Mucosa of descending colon (tissue), 3 donors: ENCODE data around the gene SPATA18. TPM values are rescaled to one million over a fixed set of nuclear protein-coding genes. Genes with fewer than 3 reads are reported as not detected.

Source experiments
- ATAC-seq: fragments of 200-7000 bp; cut with Tn5 transposase; one replicate; pipeline ENCODE4 v1.9.1; 2020; ENCODE audit warnings: mild to moderate bottlenecking, moderate library complexity
- DNase-seq, 3 donors: peaks; one replicate each; pipeline ENCODE4 v3.0.0-alpha.2; 2020
- H3K36me3 ChIP-seq: fragments of 200-600 bp; one replicate; pipeline ENCODE4 v1.8.0; 2021; ENCODE audit warnings: low read depth, mild to moderate bottlenecking
- H3K4me1 ChIP-seq: fragments of 200-600 bp; one replicate; pipeline ENCODE4 v1.8.0; 2021; ENCODE audit warnings: low read depth, mild to moderate bottlenecking
- H3K4me3 ChIP-seq: fragments of 200-600 bp; one replicate; pipeline ENCODE4 v1.8.0; 2021; ENCODE audit warnings: mild to moderate bottlenecking
- H3K9me3 ChIP-seq: fragments of 200-600 bp; one replicate; pipeline ENCODE4 v1.8.0; 2021; ENCODE audit warnings: mild to moderate bottlenecking
- intact Hi-C, 2 donors: fragments of 100-400 bp; cut with DNase I in 1 of 2; cut with micrococcal nuclease in 1 of 2; formaldehyde crosslinking; loops; one replicate each; pipeline versions ENCODE4 v1.11.0 to v1.11.1; 2022; cut with DNase I, micrococcal nuclease
- long read RNA-seq, 2 donors: library from polyadenylated mRNA; unstranded; transcript quantifications; one replicate each; pipeline ENCODE4 v2.0.0, GENCODE V29; 2019 to 2021
- total RNA-seq, 3 donors: library from RNA; stranded (reverse); fragmentation: NEBNext Ultra II Directional in 2 of 3; extraction: Animal tissue kit (Norgen Biotek cat#: 25700) in 2 of 3; gene quantifications; one replicate each; pipeline versions ENCODE4 v1.2.1 to v1.2.4, GENCODE V29; 2021 to 2023
- TF ChIP-seq, protein P1 (sequence below): fragments of 200-600 bp; IDR thresholded peaks from one replicate; pipeline ENCODE4 v1.8.0; 2022; ENCODE audit warnings: antibody characterized with exemption, mild to moderate bottlenecking
- donor health status: DM: no; HTN: no; CAD: no; lungs with moderate emphysema.
- donor health status: DM: no; HTN: no; CAD: no.
- donor health status: DM: no; HTN: yes; CAD: no.

The SPATA18 gene, protein sequence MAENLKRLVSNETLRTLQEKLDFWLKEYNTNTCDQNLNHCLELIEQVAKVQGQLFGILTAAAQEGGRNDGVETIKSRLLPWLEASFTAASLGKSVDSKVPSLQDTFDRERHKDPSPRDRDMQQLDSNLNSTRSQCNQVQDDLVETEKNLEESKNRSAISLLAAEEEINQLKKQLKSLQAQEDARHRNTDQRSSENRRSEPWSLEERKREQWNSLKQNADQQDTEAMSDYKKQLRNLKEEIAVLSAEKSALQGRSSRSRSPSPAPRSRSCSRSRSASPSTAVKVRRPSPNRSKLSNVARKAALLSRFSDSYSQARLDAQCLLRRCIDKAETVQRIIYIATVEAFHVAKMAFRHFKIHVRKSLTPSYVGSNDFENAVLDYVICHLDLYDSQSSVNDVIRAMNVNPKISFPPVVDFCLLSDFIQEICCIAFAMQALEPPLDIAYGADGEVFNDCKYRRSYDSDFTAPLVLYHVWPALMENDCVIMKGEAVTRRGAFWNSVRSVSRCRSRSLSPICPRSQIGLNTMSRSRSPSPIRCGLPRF
- total RNA-seq, result 10 to 100 TPM in 1 of 3 donors, 1 to 10 TPM in 2; 8.4 to 15.5 (median 8.7) TPM
- long read RNA-seq, donor 1, result 0 reads
- long read RNA-seq, donor 2, partial matches to known transcripts, result 0 of 2 reads
- long read RNA-seq, donor 2, other reads (novel, unspliced or antisense), result 1 of 2 reads

GRCh38 chr4:52051213-52051614 is at the start of gene SPATA18:
Gene SPATA18, plus strand, starts transcription at chr4:52051304. Its CDS starts 401 bp downstream, at chr4:52051705.
- no peaks in the 10 kb centered on the region for H3K36me3 ChIP-seq
- no peaks in the 10 kb centered on the region for H3K9me3 ChIP-seq
- H3K4me1 ChIP-seq, result peaks cover 11% of the 10 kb centered on the region
- DNase-seq (peak; percentile 40 to 77 (median 58)), ATAC-seq (peak; percentile 85)
- intact Hi-C loops, result no loop called here
- H3K4me3 ChIP-seq, result peak within 1 kb of the TSS; percentile 33
- TF ChIP-seq, protein P1, sequence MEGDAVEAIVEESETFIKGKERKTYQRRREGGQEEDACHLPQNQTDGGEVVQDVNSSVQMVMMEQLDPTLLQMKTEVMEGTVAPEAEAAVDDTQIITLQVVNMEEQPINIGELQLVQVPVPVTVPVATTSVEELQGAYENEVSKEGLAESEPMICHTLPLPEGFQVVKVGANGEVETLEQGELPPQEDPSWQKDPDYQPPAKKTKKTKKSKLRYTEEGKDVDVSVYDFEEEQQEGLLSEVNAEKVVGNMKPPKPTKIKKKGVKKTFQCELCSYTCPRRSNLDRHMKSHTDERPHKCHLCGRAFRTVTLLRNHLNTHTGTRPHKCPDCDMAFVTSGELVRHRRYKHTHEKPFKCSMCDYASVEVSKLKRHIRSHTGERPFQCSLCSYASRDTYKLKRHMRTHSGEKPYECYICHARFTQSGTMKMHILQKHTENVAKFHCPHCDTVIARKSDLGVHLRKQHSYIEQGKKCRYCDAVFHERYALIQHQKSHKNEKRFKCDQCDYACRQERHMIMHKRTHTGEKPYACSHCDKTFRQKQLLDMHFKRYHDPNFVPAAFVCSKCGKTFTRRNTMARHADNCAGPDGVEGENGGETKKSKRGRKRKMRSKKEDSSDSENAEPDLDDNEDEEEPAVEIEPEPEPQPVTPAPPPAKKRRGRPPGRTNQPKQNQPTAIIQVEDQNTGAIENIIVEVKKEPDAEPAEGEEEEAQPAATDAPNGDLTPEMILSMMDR, result no peak

DNA sequence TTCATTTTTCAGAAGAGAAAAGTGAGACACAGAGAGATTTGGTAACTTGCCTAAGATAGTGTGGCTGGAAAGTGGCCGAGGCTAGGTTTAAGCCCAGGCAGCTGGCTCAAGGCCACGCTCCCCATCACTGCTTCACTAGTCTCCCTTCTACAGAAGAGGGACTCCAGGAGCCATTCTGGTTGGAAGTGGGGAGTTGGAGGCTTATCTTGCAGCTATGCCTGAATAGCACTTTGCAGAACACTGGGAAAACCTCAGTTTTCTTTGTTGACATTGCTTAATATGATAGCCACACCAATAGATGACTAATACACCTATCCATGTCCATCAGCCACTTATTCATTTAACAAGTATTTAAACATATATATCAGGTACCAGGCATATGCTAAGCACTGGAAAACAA is 49.5 kb upstream of the SPATA18 start:
- no peaks in the 10 kb centered on the region for H3K4me1 ChIP-seq

DNA sequence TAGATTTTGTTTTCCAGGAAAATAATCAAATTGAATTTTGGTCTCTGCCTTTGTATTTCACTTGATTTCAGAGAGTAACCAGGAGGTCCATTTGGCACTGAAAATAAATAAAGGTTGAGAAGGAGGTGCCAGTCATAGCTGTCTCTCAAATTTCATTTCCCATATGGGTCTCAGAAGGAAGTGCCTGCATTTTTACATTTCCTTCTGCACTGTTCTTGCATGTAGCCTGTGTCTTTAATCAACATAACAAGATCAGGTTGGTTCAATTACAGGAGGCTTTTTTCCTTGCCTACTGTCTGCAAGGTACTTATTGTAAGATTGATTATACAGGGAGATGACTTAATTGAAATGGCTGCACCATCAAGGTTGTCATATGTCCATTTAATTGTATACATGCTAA is 46.7 kb upstream of the SPATA18 start:
- ATAC-seq, result no peak
- H3K4me3 ChIP-seq, result no peak overlapping the region
- DNase-seq, result no peak
- H3K4me1 ChIP-seq, result no peaks in the 10 kb centered on the region
- intact Hi-C loops, result no loop called here
- no peaks in the 10 kb centered on the region for H3K36me3 ChIP-seq
- TF ChIP-seq, protein P1, result no peak
- no peaks in the 10 kb centered on the region for H3K9me3 ChIP-seq

More for the DNA sequence above, 49.5 kb upstream of the SPATA18 start:
- H3K36me3 ChIP-seq, result no peaks in the 10 kb centered on the region
- intact Hi-C loops, result no loop called here
- DNase-seq (no peak), ATAC-seq (no peak)
- no peaks in the 10 kb centered on the region for H3K9me3 ChIP-seq
- no peak overlapping the region for H3K4me3 ChIP-seq
- TF ChIP-seq, protein P1, result no peak

GRCh38 chr4:52005604-52006273 is 45.4 kb upstream of the SPATA18 start:
- no peak for DNase-seq
- intact Hi-C loops, result no loop called here
- Histone ChIP-seq H3K4me1 (no peaks in the 10 kb centered on the region), H3K4me3 (no peak overlapping the region), H3K9me3 (no peaks in the 10 kb centered on the region), H3K36me3 (no peaks in the 10 kb centered on the region)
- no peak for ATAC-seq
- TF ChIP-seq, protein P1, result no peak

DNA sequence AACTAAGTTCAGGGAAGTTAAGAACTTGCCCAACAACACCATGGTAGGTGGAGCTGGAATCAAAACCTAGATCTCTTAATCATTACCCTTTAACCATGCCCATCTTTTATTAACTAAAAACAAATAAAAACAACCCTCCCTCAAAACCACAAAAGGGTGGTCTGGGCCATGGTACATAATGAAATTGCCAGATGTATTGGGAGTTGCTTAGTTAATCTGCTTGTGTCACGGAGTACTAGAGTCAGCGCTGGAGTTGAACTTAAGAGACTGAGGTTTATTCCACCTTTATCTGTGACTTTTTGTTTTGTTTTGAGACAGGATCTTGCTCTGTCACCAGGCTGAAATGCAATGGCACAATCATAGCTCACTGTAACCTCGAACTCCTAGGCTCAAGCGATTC is 44.2 kb upstream of the SPATA18 start:
- TF ChIP-seq, protein P1, result no peak
- intact Hi-C loops, result no loop called here
- peaks cover 5% of the 10 kb centered on the region for H3K4me1 ChIP-seq
- no peak overlapping the region for H3K4me3 ChIP-seq
- ATAC-seq (no peak), DNase-seq (no peak)
- H3K9me3 ChIP-seq, result no peaks in the 10 kb centered on the region
- H3K36me3 ChIP-seq, result no peaks in the 10 kb centered on the region
